Kidney epithelial cell (primary cell): ENCODE data around the gene MYO7B. TPM values are rescaled to one million over a fixed set of nuclear protein-coding genes. Genes with fewer than 3 reads are reported as not detected.
A peak's percentile ranks its signal among the peaks of the same experiment; 100 is the strongest.

Experiments
- DNase-seq: peaks from one replicate; pipeline ENCODE4 v3.0.0-alpha.2; 2010; ENCODE audit warnings: low read depth
- H3K27me3 ChIP-seq: 2 replicates; pipeline ENCODE4 v1.6.0; 2011; ENCODE audit warnings: low read length; ENCODE audit not compliant: control insufficient read depth, insufficient read depth
- H3K36me3 ChIP-seq: 2 replicates; pipeline ENCODE4 v1.5.1; 2011; ENCODE audit warnings: low read length; ENCODE audit not compliant: control insufficient read depth, insufficient read depth
- H3K4me3 ChIP-seq: 2 replicates; pipeline ENCODE4 v1.5.1; 2011; ENCODE audit warnings: low read depth, mild to moderate bottlenecking, control low read depth, low read length
- CTCF ChIP-seq: IDR thresholded peaks from 2 replicates; pipeline ENCODE4 v1.5.1; 2011; ENCODE audit warnings: mild to moderate bottlenecking, moderate library complexity, low read length, control low read depth, inconsistent platforms; ENCODE audit not compliant: insufficient read depth, poor library complexity, severe bottlenecking
- total RNA-seq: library from RNA; depleted of rRNA; stranded (reverse); fragments of >200 nt; gene quantifications from 2 replicates; pipeline ENCODE4 v1.2.3, GENCODE V29; 2015

MYO7B gene
- total RNA-seq, 1 donor from 2014 or later = 0.50 TPM

DNA sequence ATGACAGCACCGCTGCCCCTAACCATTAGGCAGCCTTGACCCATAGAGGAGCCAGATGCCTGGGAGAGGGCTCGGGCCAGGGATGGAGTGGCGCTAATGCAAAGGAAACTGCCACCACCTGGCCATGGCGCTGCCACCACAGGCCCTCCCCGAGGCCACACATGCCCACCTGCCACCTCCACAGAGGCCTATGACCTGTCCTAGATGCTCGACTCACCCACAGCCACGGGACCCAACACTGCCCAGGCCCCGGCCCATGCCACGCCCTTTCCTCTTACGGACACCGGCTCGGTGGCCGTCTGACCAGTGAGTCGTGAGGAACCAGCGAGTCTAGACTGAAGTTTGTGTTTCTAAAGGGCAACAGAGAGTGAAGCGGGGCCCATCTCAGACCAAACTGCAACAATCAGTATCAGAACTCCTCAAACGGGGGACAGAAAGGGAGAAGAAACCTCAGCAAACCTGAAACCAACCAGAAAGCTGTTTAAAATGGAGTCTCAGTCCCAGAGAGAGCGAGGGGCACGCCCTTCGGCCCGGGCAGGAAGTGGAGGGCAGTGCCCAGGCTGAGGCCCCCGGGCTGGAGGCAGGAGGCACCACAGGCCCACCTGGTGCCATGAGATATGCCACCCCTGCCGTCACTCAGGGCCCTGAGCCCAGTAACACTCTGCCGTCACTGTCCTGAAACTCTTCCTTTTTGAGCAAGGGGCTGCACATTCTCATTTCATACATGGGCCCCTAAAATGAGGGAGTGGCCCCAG lies 111.2 kb downstream of the MYO7B start:
- H3K27me3 ChIP-seq = peaks cover 2% of the 10 kb centered on the region
- H3K4me3 ChIP-seq = no peak overlapping the region
- H3K36me3 ChIP-seq = no peaks in the 10 kb centered on the region
- TF ChIP-seq CTCF = no peak
- DNase-seq = no peak

DNA sequence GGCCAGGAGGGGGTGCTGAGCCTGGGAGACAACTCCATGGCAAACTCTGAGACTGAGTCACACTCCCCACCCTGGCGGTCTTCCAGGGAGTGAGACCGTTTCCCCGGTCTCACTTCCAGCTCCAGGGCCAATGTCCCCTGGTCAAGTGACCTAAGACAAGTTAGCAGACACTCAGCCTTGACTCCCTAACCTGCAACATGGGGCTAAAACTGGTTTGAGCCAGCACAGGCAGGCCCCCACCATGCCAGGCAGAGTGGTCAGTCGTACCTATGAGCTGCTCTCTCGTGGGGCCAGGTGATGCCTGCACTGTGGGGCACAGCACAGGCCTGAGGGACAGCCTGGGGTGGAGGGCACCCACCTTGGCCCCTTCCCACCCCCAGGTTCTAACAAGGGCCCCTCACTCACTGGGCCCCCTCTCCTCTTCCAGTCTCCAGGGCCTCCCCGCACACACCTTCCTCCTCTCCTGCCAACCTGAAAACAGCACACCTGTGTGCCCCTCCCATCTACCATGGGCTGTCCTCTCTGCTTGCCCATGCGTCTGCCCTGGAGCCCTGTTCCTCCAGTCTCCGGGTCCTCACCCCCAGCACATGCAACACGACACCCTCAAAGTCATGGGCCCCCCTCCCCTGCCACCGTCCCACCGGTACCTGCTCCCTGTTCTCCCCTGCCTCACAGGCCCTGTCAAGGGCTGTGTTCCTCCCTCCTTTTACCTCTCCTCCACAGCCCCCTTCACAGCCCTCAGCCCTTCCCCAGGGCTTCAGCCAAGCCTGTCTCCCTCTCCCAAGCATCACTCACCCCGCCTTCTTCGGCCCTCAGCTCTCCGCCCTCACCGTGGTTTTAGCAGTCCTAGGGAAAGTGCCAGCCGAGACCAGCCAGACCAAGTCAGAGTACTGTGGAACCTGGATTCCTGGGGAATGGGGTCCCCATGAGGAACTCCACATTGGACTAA lies 112.0 kb downstream of the MYO7B start:
- Histone ChIP-seq H3K4me3 (no peak overlapping the region), H3K36me3 (no peaks in the 10 kb centered on the region), H3K27me3 (peaks cover 2% of the 10 kb centered on the region)
- TF ChIP-seq CTCF = no peak
- no peak for DNase-seq

GRCh38 chr2:127648321-127648720 lies 112.8 kb downstream of the MYO7B start:
- peaks cover 2% of the 10 kb centered on the region for H3K27me3 ChIP-seq
- no peak for TF ChIP-seq CTCF
- DNase-seq = no peak

GRCh38 chr2:127649100-127649611 lies 113.7 kb downstream of the MYO7B start:
- no peak for TF ChIP-seq CTCF

More at GRCh38 chr2:127648321-127648720, 112.8 kb downstream of the MYO7B start:
- no peak overlapping the region for H3K4me3 ChIP-seq
- no peaks in the 10 kb centered on the region for H3K36me3 ChIP-seq

GRCh38 chr2:127649684-127650040 lies 114.2 kb downstream of the MYO7B start:
- H3K27me3 ChIP-seq = peaks cover 2% of the 10 kb centered on the region
- no peak overlapping the region for H3K4me3 ChIP-seq
- peak; percentile 87 for TF ChIP-seq CTCF
- H3K36me3 ChIP-seq = no peaks in the 10 kb centered on the region
- peak; percentile 23 for DNase-seq

More at GRCh38 chr2:127649100-127649611, 113.7 kb downstream of the MYO7B start:
- no peaks in the 10 kb centered on the region for H3K36me3 ChIP-seq
- no peak for DNase-seq
- no peak overlapping the region for H3K4me3 ChIP-seq
- H3K27me3 ChIP-seq = peaks cover 2% of the 10 kb centered on the region
